ENCODE data around the gene ARTN.

Gene ARTN

GRCh38 chr1:43901196-43901961 lies 32.2 kb upstream of the ARTN start:
- H3K4me3 ChIP-seq (ENCODE audit: insufficient read length, low read depth) = no peak overlapping the region

GRCh38 chr1:43902058-43902831 lies 31.4 kb upstream of the ARTN start:
- no peaks in the 10 kb centered on the region for H3K4me1 ChIP-seq (ENCODE audit: insufficient read depth, insufficient read length)
- peaks cover 15% of the 10 kb centered on the region for H3K27me3 ChIP-seq (ENCODE audit: insufficient read depth, insufficient read length)
- H3K36me3 ChIP-seq (ENCODE audit: insufficient read depth, insufficient read length, low read length) = peaks cover 50% of the 10 kb centered on the region
- H3K4me3 ChIP-seq (ENCODE audit: insufficient read length, low read depth) = no peak overlapping the region
- TF ChIP-seq SUZ12 (IDR thresholded peaks at IDR 0.05; ENCODE audit: extremely low read depth, insufficient read depth, insufficient read length) = no peak
- no peak for TF ChIP-seq YY1 (IDR thresholded peaks at IDR 0.05; ENCODE audit: insufficient read depth, insufficient read length)
- TF ChIP-seq ZNF274 (IDR thresholded peaks at IDR 0.05; ENCODE audit: low read depth, low read length) = no peak
- no peak overlapping the region for H3K9ac ChIP-seq (ENCODE audit: insufficient read length, low read depth)
- H3K9me3 ChIP-seq (ENCODE audit: insufficient read depth, low read length) = no peaks in the 10 kb centered on the region
- no peak for DNase-seq (ENCODE audit: low read depth, low spot score)

More at GRCh38 chr1:43901196-43901961, 32.2 kb upstream of the ARTN start:
- TF ChIP-seq ZNF274 (IDR thresholded peaks at IDR 0.05; ENCODE audit: low read depth, low read length) = no peak
- TF ChIP-seq YY1 (IDR thresholded peaks at IDR 0.05; ENCODE audit: insufficient read depth, insufficient read length) = no peak
- Histone ChIP-seq H3K36me3 (ENCODE audit: insufficient read depth, insufficient read length, low read length) (peaks cover 46% of the 10 kb centered on the region), H3K9me3 (ENCODE audit: insufficient read depth, low read length) (no peaks in the 10 kb centered on the region), H3K27me3 (ENCODE audit: insufficient read depth, insufficient read length) (peaks cover 13% of the 10 kb centered on the region), H3K9ac (ENCODE audit: insufficient read length, low read depth) (no peak overlapping the region), H3K4me1 (ENCODE audit: insufficient read depth, insufficient read length) (no peaks in the 10 kb centered on the region)
- DNase-seq (ENCODE audit: low read depth, low spot score) = no peak

DNA sequence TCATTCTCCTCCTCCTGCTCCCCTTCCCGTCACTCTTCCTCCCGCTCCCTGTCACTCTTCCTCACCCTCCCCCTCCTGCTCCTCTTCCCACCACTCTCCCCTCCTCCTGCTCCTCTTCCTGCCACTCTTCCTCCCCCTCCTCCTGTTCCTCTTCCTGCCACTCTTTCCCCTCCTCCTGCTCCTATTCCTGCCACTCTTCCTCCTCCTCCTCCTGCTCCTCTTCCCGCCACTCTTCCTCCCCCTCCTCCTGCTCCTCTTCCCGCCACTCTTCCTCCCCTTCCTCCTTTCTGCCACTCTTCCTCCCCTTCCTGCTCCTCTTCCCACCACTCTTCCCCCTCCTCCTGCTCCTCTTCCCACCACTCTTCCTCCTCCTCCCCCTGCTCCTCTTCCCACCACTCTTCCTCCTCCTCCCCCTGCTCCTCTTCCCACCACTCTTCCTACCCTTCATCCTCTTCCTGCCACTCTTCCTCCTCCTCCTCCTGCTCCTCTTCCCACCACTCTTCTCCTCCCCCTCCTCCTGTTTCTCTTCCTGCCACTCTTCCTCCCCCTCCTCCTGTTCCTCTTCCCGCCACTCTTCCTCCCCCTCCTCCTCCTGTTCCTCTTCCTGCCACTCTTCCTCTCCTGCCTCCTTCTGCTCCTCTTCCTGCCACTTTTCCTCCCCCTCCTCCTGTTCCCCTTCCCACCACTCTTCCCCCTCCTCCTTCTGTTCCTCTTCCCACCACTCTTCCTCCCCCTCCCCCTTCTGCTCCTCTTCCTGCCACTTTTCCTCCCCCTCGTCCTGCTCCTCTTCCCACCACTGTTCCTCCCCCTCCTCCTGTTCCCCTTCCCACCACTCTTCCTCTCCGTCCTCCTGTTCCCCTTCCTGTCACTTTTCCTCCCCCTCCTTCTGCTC lies 28.7 kb upstream of the ARTN start:
- no peak for DNase-seq (ENCODE audit: low read depth, low spot score)
- Histone ChIP-seq H3K9ac (ENCODE audit: insufficient read length, low read depth) (no peak overlapping the region), H3K27me3 (ENCODE audit: insufficient read depth, insufficient read length) (peaks cover 15% of the 10 kb centered on the region), H3K9me3 (ENCODE audit: insufficient read depth, low read length) (no peaks in the 10 kb centered on the region), H3K4me1 (ENCODE audit: insufficient read depth, insufficient read length) (no peaks in the 10 kb centered on the region), H3K4me3 (ENCODE audit: insufficient read length, low read depth) (no peak overlapping the region), H3K36me3 (ENCODE audit: insufficient read depth, insufficient read length, low read length) (peaks cover 30% of the 10 kb centered on the region)
- TF ChIP-seq YY1 (IDR thresholded peaks at IDR 0.05; ENCODE audit: insufficient read depth, insufficient read length) (no peak), ZNF274 (IDR thresholded peaks at IDR 0.05; ENCODE audit: low read depth, low read length) (no peak), SUZ12 (IDR thresholded peaks at IDR 0.05; ENCODE audit: extremely low read depth, insufficient read depth, insufficient read length) (no peak)

DNA sequence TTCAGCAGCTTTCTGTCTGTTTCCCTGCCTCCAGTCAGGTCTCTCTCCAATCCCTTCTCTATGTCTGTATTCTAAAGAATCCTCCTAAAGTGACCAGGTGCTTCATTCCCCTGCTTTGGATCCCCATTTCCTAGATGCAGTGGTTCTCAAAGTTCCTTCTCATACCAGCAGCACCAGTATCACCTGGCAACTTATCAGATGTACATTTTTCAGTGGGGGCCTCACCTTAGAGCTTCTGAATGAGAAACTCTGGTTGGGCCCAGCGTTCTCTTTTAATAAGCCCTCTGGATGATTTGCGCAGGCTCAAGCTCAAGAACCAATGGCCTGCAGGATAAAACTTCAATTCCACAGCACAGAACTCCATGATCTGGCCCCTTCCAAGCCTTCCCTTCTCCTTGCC lies 25.4 kb upstream of the ARTN start:
- TF ChIP-seq SUZ12 (IDR thresholded peaks at IDR 0.05; ENCODE audit: extremely low read depth, insufficient read depth, insufficient read length) (no peak), YY1 (IDR thresholded peaks at IDR 0.05; ENCODE audit: insufficient read depth, insufficient read length) (no peak), ZNF274 (IDR thresholded peaks at IDR 0.05; ENCODE audit: low read depth, low read length) (no peak)
- Histone ChIP-seq H3K4me3 (ENCODE audit: insufficient read length, low read depth) (no peak overlapping the region), H3K27me3 (ENCODE audit: insufficient read depth, insufficient read length) (peaks cover 15% of the 10 kb centered on the region), H3K9me3 (ENCODE audit: insufficient read depth, low read length) (no peaks in the 10 kb centered on the region), H3K9ac (ENCODE audit: insufficient read length, low read depth) (no peak overlapping the region), H3K4me1 (ENCODE audit: insufficient read depth, insufficient read length) (peaks cover 8% of the 10 kb centered on the region), H3K36me3 (ENCODE audit: insufficient read depth, insufficient read length, low read length) (peaks cover 20% of the 10 kb centered on the region)
- DNase-seq (ENCODE audit: low read depth, low spot score) = no peak

GRCh38 chr1:43908858-43909257 lies 24.7 kb upstream of the ARTN start:
- Histone ChIP-seq H3K9me3 (ENCODE audit: insufficient read depth, low read length) (no peaks in the 10 kb centered on the region), H3K9ac (ENCODE audit: insufficient read length, low read depth) (no peak overlapping the region), H3K36me3 (ENCODE audit: insufficient read depth, insufficient read length, low read length) (peaks cover 20% of the 10 kb centered on the region), H3K4me1 (ENCODE audit: insufficient read depth, insufficient read length) (peaks cover 11% of the 10 kb centered on the region), H3K4me3 (ENCODE audit: insufficient read length, low read depth) (no peak overlapping the region), H3K27me3 (ENCODE audit: insufficient read depth, insufficient read length) (peaks cover 15% of the 10 kb centered on the region)
- no peak for TF ChIP-seq ZNF274 (IDR thresholded peaks at IDR 0.05; ENCODE audit: low read depth, low read length)
- TF ChIP-seq SUZ12 (IDR thresholded peaks at IDR 0.05; ENCODE audit: extremely low read depth, insufficient read depth, insufficient read length) = no peak
- DNase-seq (ENCODE audit: low read depth, low spot score) = no peak

- DNase-seq (ENCODE audit: low read depth, low spot score) = no peak
- peaks cover 11% of the 10 kb centered on the region for H3K4me1 ChIP-seq (ENCODE audit: insufficient read depth, insufficient read length)
- H3K27me3 ChIP-seq (ENCODE audit: insufficient read depth, insufficient read length) = peaks cover 3% of the 10 kb centered on the region
- TF ChIP-seq YY1 (IDR thresholded peaks at IDR 0.05; ENCODE audit: insufficient read depth, insufficient read length) (no peak), SUZ12 (IDR thresholded peaks at IDR 0.05; ENCODE audit: extremely low read depth, insufficient read depth, insufficient read length) (no peak), ZNF274 (IDR thresholded peaks at IDR 0.05; ENCODE audit: low read depth, low read length) (no peak)
- H3K36me3 ChIP-seq (ENCODE audit: insufficient read depth, insufficient read length, low read length) = peaks cover 15% of the 10 kb centered on the region
- no peak overlapping the region for H3K9ac ChIP-seq (ENCODE audit: insufficient read length, low read depth)
- no peak overlapping the region for H3K4me3 ChIP-seq (ENCODE audit: insufficient read length, low read depth)
- no peaks in the 10 kb centered on the region for H3K9me3 ChIP-seq (ENCODE audit: insufficient read depth, low read length)
Observed at GRCh38 chr1:43910343-43910742, 23.3 kb upstream of the ARTN start.
